Astrocyte of the hippocampus (primary cell): ENCODE results near the gene ARHGEF3.

ENCODE experiments used
- DNase-seq: peaks from one replicate; pipeline ENCODE4 v3.0.0; 2011; ENCODE audit warnings: low read depth, low spot score

ARHGEF3 gene

DNA sequence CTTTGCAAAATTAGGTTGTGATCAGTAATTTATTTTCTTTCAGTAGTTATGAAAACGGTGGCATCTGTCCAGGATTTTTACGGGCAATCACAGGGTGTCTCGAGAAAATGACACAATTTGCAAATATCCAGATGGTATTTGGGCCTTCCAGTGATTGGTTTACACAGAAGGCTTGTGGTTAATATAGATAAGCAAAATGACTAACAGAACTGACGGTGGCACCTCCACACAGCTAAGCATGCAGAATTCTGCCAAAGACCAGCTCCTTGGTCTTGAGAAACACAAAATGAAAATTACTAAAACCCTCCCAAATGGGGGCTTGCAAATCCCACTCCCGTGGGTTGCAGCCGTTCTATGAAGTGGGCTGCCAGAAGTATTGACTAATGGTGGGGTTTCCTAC lies 5.5 kb downstream of the ARHGEF3 start:
- peak; percentile 64 for DNase-seq

DNA sequence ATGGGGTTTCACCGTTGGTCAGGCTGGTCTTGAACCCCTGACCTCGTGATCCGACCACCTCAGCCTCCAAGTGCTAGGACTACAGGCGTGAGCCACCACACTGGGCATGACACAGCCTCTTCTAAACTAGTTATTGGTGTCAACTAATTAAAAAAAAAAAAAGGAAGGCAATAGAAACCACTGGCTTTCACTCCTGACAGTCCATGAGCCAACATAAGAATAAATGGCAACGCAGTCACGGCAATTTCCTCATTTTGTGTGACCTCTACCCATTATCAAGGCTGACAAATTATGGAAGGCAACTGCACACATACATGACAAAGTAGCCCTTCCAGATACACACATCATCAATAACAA lies 5.9 kb downstream of the ARHGEF3 start:
- no peak for DNase-seq

DNA sequence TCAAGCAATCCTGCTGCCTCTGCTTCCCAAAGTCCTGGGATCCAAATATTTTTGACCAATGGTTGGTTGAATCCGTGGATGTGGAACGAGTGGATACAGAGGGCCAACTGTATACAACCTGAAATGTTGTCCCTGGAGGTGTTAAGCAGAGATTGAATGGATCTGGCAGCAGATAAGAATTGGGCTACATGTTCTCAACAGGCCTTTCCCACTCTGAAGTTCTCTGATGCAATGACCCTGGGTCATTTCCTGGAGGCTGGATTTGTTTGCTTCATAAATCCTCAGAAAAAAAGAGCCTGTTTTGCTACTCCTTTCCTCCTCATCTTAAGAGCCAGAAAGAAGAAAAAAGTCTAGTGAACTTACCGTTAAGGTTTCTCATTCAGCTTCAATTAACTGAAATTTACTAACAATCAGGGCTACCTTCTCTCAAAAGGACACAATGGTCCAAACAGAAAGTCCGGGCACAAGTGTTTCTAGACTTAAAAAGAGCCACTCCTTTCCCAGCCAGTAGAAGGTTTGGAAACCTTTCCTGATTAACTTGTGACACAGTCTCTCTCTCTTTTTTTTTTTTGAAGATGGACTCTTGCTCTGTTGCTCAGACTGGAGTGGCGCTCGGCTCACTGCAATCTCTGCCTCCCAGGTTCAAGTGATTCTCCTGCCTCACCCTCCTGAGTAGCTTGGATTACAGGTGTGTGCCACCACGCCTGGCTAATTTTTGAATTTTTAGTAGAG lies 6.5 kb downstream of the ARHGEF3 start:
- no peak for DNase-seq

DNA sequence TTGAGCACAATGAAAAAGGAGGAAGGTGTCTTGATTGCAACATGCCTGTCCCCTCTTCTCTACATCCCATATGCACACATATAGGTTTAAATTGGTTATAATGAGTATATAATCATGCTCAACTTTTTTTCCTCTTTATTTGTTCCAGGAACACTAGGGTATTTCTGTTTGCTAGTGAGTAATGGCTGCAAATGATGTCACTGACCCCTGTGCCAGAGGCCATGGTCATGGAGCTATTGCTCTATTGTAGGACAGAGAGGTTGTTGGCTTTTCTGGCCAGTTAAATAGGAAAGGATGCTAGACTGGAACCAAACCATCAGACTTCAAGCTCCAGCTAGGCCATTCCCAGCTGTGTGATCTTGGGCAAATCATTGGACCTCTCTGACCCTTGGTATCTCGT lies 9.6 kb downstream of the ARHGEF3 start:
- DNase-seq, result no peak

GRCh38 chr3:56790016-56790821 lies 11.5 kb downstream of the ARHGEF3 start:
- DNase-seq, result no peak

GRCh38 chr3:56789076-56789475 lies 12.7 kb downstream of the ARHGEF3 start:
- no peak for DNase-seq

GRCh38 chr3:56788521-56788920 lies 13.2 kb downstream of the ARHGEF3 start:
- DNase-seq, result no peak

DNA sequence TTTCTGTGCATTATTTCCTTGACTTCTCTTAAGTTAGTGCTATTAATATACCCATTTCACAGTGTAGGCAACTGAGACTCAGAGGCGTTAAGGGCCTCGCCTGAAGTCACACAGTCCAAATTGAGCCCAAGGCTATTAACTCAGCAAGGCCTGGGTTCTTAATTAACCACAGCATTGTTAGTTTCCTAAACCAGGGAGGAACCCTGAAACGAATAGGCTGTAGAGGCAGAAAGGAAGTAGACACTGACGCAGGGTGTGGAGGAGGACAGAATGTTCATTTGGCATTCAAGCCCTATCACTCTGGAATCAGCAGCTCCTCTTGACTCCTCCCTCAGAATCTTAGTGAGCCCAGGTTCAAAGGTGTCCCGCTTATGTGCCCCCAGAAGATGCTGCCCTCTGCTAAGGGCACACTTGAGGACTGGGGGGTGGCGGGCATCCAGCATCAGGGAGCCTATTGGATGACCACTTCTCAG lies 13.9 kb downstream of the ARHGEF3 start:
- DNase-seq, result no peak

- DNase-seq, result no peak
Measured at GRCh38 chr3:56787258-56787775, 14.4 kb downstream of the ARHGEF3 start.

GRCh38 chr3:56785499-56785898 lies 16.2 kb downstream of the ARHGEF3 start:
- no peak for DNase-seq

DNA sequence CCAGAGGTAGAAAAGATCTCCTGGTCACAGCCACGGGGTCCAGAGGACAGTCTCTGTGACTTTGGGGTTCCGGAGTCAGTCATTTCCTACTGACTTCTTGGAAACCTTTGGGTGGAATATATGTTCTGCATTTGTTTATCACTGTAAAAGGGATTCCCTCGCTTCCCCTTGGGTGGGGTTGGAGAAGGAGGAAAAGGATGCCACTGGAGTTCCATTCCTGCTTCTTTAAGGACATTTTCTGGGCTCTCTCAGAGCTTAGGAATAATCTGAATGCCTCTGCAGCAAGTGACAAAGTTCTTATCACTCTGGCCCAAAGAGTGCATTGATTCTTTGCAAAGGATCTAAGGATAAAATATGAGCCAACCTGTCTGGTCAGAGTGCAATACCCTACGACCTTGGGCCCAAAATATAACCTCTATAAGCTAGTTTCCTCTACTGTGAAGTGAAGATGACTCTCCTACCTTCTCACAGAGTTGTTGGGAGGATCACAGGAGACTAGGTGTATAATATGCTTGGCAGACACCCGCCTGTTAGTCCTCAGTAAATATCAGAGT lies 17.2 kb downstream of the ARHGEF3 start:
- no peak for DNase-seq

- peak; percentile 83 for DNase-seq
Measured at GRCh38 chr3:56783644-56784447, 17.9 kb downstream of the ARHGEF3 start.

- no peak for DNase-seq
Measured at GRCh38 chr3:56782906-56783305, 18.8 kb downstream of the ARHGEF3 start.

DNA sequence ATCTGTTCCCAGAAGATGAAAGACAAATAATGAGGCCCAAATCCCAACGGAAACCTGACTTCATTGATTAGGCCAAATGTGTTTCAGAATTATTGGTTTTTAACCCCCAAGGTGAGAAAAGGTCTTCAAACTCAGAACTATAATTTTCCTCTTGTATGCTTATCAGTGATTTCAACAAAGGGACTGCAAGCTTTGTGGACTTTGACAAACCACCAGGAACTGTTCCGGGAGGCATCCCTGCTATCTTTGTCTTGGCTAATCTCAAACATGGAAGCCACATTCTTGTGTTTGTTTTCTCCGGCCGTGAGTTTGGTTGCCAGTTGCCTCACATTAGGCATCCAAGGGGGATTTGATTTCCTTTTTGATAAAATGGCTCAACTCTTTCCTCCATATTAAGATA lies 19.5 kb downstream of the ARHGEF3 start:
- no peak for DNase-seq

GRCh38 chr3:56781762-56782161 lies 20.0 kb downstream of the ARHGEF3 start:
- no peak for DNase-seq

DNA sequence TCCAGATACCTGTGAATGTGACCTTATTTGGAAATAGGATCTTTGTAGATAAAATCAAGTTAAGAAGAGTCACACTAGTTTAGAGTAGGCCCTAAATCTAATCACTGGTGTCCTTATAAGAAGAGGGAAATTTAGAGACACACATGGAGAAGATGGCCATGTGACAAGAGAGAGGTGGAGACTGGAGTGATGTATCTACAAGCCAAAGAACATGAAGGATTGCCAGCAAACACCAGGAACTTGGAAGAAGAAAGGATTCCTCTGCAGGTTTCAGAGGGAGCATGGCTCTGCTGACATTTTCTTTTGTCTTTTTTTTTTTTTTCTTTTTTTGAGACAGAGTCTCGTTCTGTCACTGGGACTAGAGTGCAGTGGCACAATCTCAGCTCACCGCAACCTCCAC lies 20.8 kb downstream of the ARHGEF3 start:
- no peak for DNase-seq

DNA sequence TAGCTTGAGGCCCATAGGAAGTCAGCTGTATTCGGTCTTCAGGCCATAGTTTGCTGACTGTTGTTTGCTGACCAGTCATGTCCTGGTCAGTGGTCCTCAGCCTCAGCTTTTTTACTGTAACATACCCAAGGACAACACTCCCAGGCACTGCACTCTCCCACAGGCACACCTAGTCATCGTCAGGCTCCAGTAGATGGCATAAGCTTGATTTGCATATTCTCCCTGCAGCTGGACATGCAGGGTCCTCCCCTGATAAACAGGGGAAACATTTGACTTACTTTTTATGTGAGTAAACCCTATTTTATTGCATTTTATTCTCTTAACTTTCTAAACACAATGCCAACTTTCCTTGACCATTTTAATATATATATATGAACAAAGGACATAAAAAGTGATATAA lies 22.9 kb downstream of the ARHGEF3 start:
- DNase-seq, result no peak

GRCh38 chr3:56776556-56776950 lies 25.2 kb downstream of the ARHGEF3 start:
- DNase-seq, result no peak

- DNase-seq, result no peak
Measured at GRCh38 chr3:56775838-56776555, 25.8 kb downstream of the ARHGEF3 start.

DNA sequence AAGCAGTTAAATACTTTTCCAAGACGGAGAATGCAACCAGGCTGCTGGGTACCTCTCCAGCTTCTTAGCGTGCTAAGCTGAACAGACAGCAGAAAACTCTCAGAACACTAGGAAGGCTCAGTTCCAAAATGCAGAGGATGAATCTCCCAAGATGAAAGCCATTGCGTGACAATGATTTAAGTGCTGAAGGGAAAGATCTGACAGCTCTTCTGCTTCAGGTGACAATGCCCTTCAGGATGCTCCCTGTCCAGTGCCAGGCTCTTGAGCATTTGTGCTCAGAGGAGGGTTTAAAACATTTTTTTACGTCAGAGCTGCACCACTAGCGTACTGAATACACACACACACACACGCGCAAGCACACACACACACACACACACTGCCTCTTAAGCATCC lies 26.3 kb downstream of the ARHGEF3 start:
- no peak for DNase-seq

- DNase-seq, result no peak
Measured at GRCh38 chr3:56773986-56774385, 27.8 kb downstream of the ARHGEF3 start.
